Measurements from ENCODE around the gene CLEC4F.

DNA sequence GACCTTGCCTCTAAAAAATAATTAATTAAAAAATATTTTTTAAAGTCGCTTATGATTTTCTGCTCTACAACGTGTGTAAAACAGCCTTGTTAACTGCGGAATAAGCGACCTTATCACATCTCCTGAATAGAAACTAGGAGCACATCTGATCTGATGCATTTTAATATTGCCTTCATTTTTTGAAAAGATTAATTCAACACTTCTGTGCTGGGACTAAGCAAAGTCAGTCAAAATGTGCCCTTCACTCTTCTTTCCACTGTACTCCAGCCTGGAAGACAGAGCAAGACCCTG is 12.6 kb downstream of the CLEC4F start:
- TF ChIP-seq, protein P1, sequence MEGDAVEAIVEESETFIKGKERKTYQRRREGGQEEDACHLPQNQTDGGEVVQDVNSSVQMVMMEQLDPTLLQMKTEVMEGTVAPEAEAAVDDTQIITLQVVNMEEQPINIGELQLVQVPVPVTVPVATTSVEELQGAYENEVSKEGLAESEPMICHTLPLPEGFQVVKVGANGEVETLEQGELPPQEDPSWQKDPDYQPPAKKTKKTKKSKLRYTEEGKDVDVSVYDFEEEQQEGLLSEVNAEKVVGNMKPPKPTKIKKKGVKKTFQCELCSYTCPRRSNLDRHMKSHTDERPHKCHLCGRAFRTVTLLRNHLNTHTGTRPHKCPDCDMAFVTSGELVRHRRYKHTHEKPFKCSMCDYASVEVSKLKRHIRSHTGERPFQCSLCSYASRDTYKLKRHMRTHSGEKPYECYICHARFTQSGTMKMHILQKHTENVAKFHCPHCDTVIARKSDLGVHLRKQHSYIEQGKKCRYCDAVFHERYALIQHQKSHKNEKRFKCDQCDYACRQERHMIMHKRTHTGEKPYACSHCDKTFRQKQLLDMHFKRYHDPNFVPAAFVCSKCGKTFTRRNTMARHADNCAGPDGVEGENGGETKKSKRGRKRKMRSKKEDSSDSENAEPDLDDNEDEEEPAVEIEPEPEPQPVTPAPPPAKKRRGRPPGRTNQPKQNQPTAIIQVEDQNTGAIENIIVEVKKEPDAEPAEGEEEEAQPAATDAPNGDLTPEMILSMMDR (IDR thresholded peaks at IDR 0.05) = no peak
- TF ChIP-seq POLR2A (IDR thresholded peaks at IDR 0.05) = no peak
- no peak for TF ChIP-seq POLR2AphosphoS5 (IDR thresholded peaks at IDR 0.05)
